Measurements from ENCODE around the gene PGS1.

PGS1 gene

GRCh38 chr17:78401246-78401645 lies 22.8 kb downstream of the PGS1 start:
- no peak for DNase-seq (ENCODE audit: low read depth)
- H3K4me3 ChIP-seq (ENCODE audit: low read depth, low read length), result no peak overlapping the region

DNA sequence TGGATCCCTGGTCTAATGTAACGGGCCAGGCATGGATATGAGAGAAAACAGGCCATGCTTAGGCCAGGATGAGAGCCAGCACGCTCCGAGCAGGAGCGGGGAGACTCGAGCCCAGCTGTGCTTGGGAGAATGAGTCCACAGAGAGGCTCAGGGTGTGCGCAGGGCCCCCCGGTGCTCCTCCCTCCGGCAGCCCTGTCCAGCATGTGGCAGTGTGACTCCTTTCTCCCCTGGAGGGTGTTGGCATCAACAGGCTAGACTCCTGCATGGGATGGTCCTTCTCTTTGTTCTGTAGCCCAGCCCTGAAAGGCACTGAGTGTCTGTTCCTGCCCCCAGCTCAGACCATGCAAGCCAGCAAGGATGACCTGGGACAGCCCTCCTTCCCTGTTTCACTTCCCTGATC lies 23.4 kb downstream of the PGS1 start:
- no peak for DNase-seq (ENCODE audit: low read depth)
- no peak overlapping the region for H3K4me3 ChIP-seq (ENCODE audit: low read depth, low read length)

DNA sequence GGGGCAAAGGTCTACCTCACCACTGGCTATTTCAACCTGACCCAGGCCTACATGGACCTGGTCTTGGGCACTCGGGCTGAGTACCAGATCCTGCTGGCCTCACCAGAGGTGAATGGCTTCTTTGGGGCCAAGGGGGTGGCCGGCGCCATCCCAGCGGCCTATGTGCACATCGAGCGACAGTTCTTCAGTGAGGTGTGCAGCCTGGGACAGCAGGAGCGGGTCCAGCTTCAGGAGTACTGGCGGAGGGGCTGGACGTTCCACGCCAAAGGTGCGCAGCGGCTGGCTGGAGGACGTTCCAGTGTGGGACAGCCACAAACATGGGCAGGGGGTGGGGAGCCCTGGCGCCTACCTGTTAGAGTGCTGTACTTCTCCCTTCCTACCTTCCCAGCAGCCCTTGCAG lies 25.4 kb downstream of the PGS1 start:
- H3K4me3 ChIP-seq (ENCODE audit: low read depth, low read length), result no peak overlapping the region
- no peak for DNase-seq (ENCODE audit: low read depth)

GRCh38 chr17:78406396-78406795 lies 27.9 kb downstream of the PGS1 start:
- no peak for DNase-seq (ENCODE audit: low read depth)
- no peak overlapping the region for H3K4me3 ChIP-seq (ENCODE audit: low read depth, low read length)

DNA sequence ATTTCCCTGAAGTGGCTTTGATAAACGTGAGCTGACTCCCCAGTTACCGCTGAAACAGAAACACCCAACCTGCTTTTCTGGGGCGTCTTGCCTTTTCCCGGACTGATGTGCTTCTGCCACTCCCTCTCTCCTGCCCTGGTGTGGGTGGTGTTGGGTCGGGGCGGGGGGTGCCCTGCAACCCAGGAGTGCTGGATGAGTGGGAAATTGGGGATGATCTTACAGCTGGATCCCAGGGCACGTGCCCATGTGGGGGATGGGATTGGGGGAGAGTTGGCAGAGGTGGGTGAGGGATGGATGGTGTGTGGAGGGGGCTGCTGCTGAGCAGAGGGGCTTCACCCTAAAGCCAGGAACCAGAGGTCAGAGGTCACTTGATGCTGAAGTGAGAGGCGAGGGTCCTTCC lies 28.5 kb downstream of the PGS1 start:
- no peak overlapping the region for H3K4me3 ChIP-seq (ENCODE audit: low read depth, low read length)
- no peak for DNase-seq (ENCODE audit: low read depth)

DNA sequence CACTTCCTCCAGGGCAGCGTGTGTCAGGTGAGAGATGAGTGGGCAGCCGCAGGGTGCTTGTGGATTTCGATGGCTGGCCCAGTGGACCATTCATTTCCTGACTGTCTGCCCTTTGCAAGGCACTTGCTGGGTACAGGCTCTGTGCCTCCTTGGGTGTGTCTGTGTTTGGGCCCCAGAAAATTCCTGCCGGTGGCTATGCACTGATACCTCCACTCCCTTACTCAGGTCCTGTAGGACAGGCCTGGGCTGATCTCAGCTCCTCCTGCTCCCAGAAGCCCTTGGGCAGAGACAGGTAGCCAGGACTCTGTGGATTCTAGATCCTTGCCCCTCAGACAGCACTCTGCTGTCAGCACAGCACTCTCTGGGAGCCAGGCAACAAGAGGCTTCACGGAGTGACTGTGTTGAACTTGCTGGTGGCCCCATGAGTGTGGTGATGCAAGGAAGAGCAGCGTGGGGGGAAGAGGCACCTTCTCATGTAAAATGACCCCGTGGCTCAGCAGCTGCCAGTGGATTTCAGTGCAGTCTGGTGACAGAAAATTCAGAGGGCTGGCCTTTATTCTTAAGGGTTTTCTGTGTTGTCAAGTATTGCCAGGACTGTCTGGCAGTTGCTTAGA lies 29.0 kb downstream of the PGS1 start:
- no peak for DNase-seq (ENCODE audit: low read depth)
- no peak overlapping the region for H3K4me3 ChIP-seq (ENCODE audit: low read depth, low read length)

DNA sequence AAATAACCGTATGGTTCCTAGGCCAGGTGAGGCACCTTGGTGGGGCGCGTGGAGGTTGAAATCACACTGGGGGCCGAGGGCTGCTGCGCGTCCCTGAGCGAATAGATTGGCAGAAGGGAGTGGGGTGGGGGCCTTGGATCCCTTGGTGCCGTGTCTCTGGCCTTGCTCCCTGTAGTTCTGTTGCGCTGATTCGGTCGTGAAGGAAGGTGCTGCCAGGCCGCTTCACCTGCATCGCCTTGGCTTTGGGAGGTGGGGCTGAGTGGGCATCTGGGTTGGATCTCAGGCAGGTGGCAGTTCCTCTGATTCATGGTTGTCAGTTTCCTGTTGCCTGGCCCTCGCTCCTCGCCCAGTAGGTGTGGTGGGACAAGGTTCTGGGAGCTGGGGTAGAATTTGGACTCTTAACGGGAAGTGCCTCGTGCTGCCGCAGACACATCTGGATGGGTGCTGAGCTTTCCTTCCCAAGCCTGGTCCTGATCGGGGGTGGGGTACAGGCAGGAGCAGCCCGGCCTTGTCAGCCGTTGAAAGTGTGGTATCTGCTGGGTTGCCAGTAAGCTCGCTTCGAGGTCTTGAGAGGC lies 30.1 kb downstream of the PGS1 start:
- DNase-seq (ENCODE audit: low read depth), result no peak
- H3K4me3 ChIP-seq (ENCODE audit: low read depth, low read length), result no peak overlapping the region

DNA sequence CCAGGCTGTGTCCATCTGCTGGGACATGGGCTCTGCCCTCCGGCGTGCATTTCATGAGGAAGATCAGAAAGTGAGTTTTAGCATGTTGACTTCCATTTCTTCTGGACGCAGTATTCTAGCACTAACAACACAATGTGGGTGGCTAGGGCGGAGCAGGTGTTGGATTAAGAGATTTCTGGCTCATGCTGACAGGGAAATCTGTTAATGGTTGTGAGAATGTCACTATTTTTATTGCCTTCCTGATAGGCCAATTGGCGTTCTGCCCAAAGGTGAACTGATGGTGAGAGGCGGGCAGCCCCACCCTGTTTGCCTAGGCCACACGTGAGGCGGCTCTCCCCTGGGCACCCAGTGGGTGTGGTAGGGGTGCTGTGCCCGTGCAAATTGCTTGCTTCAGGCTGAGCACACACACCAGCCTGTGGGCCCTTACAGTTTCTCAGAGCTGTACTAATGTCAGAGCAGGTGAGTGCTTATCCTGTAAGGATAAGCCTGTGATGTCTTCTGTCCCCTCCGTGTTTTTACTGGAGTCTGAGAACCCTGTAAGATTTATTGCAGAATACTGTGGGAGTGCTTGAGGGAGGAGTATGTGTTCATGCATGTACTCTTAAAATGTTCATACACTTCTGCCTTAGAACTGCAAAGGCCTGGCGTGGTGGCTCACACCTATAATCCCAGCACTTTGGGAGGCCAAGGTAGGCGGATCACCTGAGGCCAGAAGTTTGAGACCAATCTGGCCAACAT lies 30.9 kb downstream of the PGS1 start:
- DNase-seq (ENCODE audit: low read depth), result no peak

GRCh38 chr17:78411241-78411857 lies 32.9 kb downstream of the PGS1 start:
- H3K4me3 ChIP-seq (ENCODE audit: low read depth, low read length), result no peak overlapping the region
- no peak for DNase-seq (ENCODE audit: low read depth)

More for the DNA sequence above, 30.9 kb downstream of the PGS1 start:
- no peak overlapping the region for H3K4me3 ChIP-seq (ENCODE audit: low read depth, low read length)

DNA sequence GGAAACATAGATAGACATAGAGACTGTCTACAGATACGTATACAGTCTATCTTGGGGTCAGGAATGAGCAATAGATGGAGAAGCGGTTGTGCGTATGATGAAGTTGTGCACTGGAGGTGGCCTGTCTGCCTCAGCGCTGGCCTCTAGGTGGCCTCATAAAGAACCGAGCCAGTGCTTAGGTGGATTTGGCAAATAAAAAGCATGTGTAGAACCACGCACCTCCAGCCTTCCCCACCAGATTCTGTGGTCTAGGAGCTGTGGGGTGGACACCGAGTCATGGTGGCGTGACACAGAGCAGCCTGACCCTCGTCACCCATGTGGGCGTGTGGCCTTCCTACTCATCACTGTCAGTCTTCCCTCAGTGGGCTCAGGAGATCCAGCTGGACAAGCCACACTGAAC lies 34.0 kb downstream of the PGS1 start:
- DNase-seq (ENCODE audit: low read depth), result no peak
- no peak overlapping the region for H3K4me3 ChIP-seq (ENCODE audit: low read depth, low read length)

- DNase-seq (ENCODE audit: low read depth), result no peak
- no peak overlapping the region for H3K4me3 ChIP-seq (ENCODE audit: low read depth, low read length)
Measured at GRCh38 chr17:78414178-78415162, 36.0 kb downstream of the PGS1 start.

GRCh38 chr17:78415821-78416711 lies 37.6 kb downstream of the PGS1 start:
- no peak overlapping the region for H3K4me3 ChIP-seq (ENCODE audit: low read depth, low read length)
- no peak for DNase-seq (ENCODE audit: low read depth)

GRCh38 chr17:78416791-78417530 lies 38.5 kb downstream of the PGS1 start:
- no peak overlapping the region for H3K4me3 ChIP-seq (ENCODE audit: low read depth, low read length)
- DNase-seq (ENCODE audit: low read depth), result no peak

DNA sequence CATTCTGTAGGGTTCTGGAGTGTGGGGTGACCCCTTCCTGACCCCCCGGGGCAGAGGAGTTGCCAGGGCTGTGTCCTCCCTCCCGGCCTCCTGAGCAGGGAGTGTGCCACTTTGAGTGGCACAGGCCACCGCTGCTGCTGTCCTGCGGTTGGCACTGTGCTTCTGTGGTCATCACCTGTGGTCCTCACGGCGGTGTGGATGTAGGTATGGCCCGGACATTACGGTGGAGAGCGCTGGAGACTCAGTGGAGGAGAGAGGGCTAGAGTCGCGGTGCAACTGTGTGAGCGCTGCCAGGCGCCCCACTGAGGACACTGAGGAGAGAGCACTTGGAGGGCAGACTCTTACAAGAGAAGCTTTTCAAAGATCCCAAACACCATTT lies 39.1 kb downstream of the PGS1 start:
- H3K4me3 ChIP-seq (ENCODE audit: low read depth, low read length), result no peak overlapping the region
- no peak for DNase-seq (ENCODE audit: low read depth)

DNA sequence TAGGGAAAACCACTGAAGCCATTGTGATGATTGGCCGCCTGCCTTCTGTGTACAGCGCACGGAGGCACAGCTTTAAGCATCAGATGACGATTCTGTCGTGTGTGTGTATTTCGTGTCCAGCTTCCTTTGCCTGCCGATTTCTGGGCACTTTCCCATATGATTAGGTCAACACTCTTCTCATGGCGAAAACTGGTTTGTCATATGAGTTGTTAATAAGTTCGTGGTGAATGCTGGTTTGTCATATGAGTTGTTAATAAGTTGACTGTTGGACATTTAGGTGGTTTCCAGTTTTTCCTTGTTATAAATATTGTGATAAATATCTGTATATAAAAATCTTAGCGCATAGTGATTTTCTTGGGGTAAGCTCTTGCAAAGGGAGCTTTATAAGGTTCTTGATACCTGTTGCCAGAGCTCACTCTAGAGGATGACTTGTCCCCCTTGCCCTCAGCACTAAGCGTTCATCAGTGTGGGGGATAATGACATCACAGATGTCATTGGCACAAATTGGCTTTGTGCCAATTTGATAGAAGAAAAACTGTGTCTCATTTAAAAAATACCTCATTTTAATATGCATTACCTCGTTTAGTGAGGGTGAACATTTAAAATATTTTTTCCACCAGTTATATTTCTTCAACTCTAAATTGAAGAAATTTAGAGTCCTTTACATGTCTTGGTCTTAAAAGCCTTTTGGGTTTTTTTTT lies 40.0 kb downstream of the PGS1 start:
- no peak for DNase-seq (ENCODE audit: low read depth)
- H3K4me3 ChIP-seq (ENCODE audit: low read depth, low read length), result no peak overlapping the region

GRCh38 chr17:78419970-78420815 lies 41.7 kb downstream of the PGS1 start:
- no peak for DNase-seq (ENCODE audit: low read depth)
- H3K4me3 ChIP-seq (ENCODE audit: low read depth, low read length), result no peak overlapping the region
